Stimulated activated CD8-positive, alpha-beta memory T cell treated with anti-CD3 and anti-CD28 coated beads, Interleukin-12 subunit alpha, Interleukin-12 subunit beta, amount 100 ng/mL, for 24 hours (primary cell): ENCODE measurements around the gene RAC2.

Experiments
- DNase-seq: peaks from one replicate; pipeline ENCODE4 v3.0.0-alpha.2; 2020; ENCODE audit errors: extremely low read depth

The RAC2 gene

GRCh38 chr22:37187891-37188761 is 55.9 kb downstream of the RAC2 start, which contains the start of gene C1QTNF6:
TSS of gene C1QTNF6 (minus strand) at chr22:37188247. CDS start at chr22:37188213, 34 bp downstream.
- no peak for DNase-seq

GRCh38 chr22:37187552-37187890 is 56.5 kb downstream of the RAC2 start:
- DNase-seq: no peak

DNA sequence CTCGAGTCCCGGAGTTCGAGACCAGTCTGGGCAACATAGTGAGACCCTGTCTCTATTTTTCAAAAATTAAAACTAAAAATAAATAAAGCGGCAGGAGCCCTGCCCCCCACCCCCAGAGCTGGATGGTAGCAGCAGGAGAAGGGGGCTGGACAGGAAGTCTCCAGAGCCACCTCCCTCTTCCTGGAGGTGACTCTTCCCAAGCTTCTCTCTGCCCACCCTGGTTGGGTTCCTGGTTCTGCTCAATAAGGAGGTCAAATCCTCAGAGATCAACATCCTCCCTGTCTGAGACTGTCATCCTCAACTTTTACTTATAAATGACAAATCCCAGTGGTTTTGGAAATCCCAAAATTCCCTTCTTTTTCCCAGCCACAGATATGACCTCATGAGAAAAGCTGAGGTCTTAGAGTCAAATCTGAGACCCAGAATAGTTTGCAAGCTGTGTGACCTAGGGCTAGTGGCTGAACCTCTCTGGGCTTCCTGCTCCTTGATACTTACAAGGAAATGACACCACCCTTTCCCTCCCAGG is 57.0 kb downstream of the RAC2 start:
- no peak for DNase-seq

- DNase-seq: no peak
Measured at GRCh38 chr22:37186228-37186996, 57.7 kb downstream of the RAC2 start.

- DNase-seq: no peak
Measured at GRCh38 chr22:37185646-37186227, 58.3 kb downstream of the RAC2 start.

GRCh38 chr22:37184816-37185541 is 59.1 kb downstream of the RAC2 start:
- no peak for DNase-seq

DNA sequence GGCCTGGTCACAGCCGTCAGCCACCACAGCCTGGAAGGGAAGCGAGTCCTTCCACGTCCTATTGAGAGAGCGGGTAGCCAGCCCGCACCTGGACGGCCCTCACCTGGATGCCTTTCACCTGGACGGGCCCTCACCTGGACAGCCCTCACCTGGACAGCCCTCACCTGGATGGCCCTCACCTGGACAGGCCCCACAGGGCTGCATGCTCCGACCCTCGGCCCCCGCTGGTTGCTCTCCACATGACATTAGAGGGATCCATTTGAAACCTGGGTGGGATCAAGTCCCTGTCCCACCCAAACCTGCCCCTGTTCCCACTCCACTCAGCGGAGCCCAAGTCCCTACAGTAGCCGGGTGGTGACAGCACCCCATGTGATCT is 59.7 kb downstream of the RAC2 start:
- no peak for DNase-seq

DNA sequence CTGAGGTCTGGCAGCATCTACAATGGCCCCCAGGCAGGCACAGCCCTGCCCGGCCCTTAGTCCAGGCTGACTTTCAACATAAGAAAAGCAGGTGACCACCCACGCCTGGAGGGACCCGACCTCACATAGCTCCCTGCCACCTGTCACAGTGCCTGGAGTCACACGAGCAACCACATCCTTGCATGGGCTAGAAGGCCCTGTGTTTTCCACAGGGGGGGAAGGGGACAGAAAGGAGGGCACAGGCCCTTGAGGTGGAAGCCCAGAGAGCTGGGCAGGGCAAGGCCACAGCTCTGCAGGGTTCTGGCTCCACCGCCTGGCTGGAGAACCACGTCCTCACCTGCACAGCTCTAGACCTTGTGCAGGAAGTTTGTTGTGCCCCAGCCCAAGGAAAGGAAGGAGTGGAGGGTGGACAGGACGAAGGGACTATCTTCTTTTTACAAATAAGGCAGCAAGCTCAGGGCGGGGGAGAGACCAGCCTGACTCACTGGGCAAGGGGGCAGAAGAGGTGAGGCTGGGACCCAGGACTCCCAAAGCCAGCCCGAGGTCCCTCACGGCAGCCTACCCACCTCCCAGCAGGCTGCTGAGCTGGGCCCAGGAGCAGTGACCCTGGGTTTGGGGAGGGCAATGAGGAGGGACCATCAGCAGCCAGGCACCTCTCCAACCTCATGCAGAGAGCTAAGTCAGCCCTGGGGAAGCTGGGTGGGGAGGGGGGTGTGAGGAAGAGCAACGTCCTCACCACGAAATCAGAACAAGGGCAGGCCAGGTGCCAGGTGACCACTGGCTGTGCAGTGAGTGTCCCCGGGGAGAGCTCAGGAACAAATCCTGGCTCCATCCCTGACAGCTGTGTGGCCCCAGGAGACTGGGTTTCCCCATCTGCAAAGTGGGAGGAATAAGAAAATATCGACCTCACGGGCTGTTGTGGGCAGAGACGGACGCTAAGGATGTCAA is 60.4 kb downstream of the RAC2 start:
- no peak for DNase-seq

- no peak for DNase-seq
Measured at GRCh38 chr22:37182949-37183245, 61.2 kb downstream of the RAC2 start.

DNA sequence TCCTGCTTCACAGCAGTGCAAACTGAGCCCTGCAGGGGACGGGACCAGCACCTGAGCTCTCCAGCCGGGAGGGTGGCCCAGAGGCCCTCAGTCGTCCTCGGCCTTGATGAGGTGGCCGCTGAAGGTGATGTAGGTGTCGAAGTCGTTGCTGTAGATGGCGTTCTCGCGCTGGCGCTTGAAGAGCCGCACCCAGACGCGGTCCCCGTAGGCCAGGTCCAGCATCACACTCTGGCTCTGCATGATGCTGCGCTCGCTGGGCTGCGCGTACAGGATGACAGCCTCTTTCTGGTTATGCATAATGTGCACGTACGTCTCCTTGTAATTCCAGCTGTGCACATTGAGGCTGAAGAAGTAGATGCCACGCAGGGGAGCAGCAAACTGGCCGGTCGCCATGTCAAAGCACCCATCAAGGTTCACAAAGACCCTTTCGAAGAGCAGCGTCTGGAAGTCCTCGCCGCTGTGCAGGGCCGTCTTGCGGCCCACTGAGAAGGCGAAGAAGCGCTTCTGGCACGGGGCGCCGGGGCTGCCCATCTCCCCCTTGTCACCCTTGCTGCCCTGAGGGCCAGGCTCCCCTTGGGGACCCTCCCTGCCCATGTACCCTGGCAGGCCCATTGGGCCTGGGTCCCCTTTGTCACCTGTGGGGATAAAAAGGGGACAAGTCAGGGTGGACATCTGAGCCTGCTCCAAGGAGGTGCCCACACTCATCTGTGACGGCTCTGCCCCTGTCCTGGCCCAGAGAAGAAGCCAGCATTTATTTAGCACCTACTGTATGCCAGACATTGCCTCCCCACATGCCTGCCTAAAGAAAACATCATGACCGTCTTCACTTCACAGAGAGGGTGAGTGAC is 61.7 kb downstream of the RAC2 start:
- DNase-seq: no peak

- no peak for DNase-seq
Measured at GRCh38 chr22:37181681-37182080, 62.4 kb downstream of the RAC2 start.

DNA sequence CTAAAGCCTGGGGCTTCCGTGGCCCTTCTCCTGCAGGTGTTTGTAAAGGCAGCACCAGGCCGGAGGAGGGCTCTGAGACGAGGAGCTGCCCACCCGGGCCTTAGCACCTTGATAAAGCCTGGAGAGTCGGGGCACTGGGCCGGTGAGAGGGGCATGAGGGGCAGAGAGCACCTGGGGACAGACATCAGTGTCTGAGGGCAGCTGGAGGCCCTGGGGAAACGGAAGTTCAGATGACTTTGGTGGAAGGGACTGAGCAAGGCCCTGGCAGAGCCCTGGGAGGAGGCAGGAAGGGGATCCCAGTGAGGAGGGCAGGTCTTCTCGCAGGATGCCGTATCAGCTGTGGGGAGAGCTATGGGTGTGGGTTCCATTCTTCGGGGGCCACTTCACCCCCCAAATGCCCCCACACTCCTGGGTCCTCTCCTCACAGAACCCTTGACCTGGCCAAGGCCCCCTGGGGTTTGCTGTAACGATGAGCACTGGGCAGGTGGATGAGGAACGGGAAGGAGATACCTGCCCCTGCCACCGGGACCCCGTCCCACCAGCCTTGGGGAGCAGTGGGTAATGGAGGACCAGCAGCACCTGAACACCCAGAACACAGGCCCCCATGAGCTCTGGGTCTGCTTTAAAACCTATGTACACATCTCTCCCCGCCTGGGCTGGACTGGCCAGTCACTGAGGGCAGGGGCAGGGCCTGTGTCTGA is 63.4 kb downstream of the RAC2 start:
- DNase-seq: no peak

DNA sequence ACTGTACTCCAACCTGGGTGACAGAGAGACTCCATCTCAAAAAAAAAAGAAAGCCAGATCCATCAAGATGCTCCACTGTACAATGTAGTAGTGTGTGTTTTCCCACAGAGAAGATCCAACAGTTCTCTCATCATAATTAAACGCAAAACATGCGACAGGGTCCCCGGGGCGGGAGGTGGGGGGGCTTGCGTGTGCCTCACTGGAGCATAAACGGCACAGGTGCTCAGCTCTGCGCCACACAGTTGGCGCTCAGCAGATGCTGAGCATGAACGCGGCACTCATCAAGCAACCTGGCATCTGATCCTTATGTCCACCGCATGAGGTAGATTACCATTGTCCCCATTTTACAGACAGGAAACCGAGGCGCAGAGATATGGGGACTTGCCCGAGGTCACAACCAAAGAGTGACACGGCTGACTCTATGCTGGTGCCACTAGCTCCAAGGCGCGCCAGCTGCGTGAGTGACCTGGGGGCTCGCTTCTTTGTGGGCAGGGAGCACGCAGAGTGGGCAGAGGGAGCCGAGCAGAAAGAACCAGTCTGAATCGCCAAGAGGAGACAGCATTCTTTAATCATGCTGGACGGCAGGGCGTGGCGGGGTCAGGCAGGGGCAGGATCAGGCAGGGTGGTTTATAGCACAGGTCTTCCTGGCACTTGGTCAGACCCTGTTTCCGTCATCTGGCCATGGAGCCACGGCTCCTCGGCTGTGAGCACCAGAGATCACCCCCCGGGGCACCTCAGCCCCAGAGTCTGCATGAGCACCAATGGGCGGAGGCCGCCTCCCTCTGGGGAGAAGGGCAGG is 64.2 kb downstream of the RAC2 start:
- DNase-seq: no peak

DNA sequence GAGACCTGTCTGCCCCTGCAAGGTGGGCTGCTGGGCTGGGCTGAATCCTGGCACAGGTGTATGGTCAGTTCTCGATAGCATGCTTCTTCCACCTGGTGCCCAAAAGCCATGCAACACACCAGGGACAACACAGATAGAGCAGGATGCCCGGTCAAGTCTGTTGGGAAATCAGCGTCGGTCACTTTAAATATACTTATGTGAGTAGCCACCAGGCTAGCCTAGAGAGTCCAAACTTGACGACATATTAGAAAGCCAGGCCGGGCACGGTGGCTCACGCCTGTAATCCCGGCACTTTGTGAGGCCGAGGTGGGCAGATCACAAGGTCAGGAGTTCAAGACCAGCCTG is 65.0 kb downstream of the RAC2 start:
- DNase-seq: no peak

DNA sequence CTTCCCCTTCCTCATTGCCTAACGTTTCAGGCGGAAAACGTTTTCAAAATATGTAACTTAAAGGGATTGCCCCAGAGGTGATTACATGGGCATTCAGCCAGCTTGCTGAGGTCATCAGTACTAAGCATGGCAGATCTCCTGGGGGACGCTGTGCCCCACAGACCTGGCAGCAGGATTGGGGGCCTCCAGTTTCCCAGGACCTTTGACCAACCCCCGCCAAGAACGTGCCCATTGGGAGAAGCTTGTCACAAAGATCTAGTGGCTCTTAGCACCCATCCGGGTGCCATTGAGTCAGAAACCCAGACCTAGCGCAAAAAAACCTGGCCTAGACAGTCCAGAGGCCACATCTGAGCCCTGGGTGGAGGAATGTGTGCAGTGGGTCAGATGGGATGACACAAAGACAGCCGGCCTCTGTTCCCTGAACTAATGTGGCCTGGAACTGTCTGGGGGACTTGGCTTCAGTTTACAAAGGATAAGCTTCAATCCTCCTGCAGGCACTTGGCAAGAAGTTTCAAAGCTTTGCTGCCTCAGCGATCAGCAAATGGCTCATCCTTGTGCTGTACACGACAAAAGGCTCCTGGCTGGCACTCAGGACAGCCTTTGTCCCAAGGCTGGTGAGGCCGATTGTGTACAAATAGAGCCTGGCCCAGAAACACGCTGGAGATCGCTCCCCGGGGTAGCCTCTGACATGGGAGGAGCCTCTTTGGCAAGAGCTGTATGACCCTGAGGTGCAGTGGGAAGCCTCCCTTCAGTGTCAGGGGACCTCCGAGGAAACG is 65.5 kb downstream of the RAC2 start:
- no peak for DNase-seq

- DNase-seq: no peak
Measured at GRCh38 chr22:37177755-37178154, 66.3 kb downstream of the RAC2 start.

DNA sequence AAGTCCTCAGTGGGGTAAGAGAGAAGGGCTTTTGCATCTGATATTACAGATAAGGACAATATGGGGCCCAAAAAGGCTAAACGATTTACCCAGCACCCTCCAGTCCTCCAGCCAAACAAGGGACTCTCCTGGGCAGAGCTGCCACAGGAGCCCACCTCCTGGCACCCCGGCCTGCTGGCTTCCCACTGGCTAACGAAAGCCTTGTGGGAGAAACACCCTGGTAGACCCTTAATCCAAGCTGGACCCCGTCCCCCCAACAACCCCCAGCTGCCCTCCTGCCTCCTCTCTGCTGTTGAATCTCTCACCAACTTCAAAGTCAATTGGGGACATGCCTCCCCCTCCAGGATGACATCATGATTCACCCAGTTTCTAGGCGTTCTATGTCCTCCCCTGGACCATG is 66.8 kb downstream of the RAC2 start:
- DNase-seq: no peak
